ENCODE measurements around the gene CENPX.

GRCh38 chr17:82042649-82043048 is 20.0 kb upstream of the CENPX start:
- no peak for TF ChIP-seq REST (IDR thresholded peaks at IDR 0.05; ENCODE audit: insufficient read depth in 1 of 2, low read depth in 2 of 2, low read length in 1 of 2)
- TF ChIP-seq CTCF (IDR thresholded peaks at IDR 0.05): no peak
- TF ChIP-seq POLR2AphosphoS5 (IDR thresholded peaks at IDR 0.05; ENCODE audit: low read depth, low read length): no peak
